Measurements from ENCODE around the gene CPA5. TPM values are rescaled to one million over a fixed set of nuclear protein-coding genes. Genes with fewer than 3 reads are reported as not detected.

Gene CPA5
- total RNA-seq, 1 donor from 2014 or later = not detected

GRCh38 chr7:130385600-130386066, 41.0 kb downstream of the CPA5 start:
- TF ChIP-seq CTCF (IDR thresholded peaks at IDR 0.05; ENCODE audit: insufficient read depth, low read length, poor library complexity, severe bottlenecking) = no peak
- no peaks in the 10 kb centered on the region for H3K36me3 ChIP-seq (ENCODE audit: control insufficient read depth, insufficient read depth, low read length)
- DNase-seq (ENCODE audit: low read depth) = no peak
- no peak overlapping the region for H3K4me3 ChIP-seq (ENCODE audit: low read depth, low read length)
- no peaks in the 10 kb centered on the region for H3K27me3 ChIP-seq (ENCODE audit: control insufficient read depth, insufficient read depth, low read length)

- H3K4me3 ChIP-seq (ENCODE audit: low read depth, low read length) = no peak overlapping the region
- no peak for TF ChIP-seq CTCF (IDR thresholded peaks at IDR 0.05; ENCODE audit: insufficient read depth, low read length, poor library complexity, severe bottlenecking)
- H3K36me3 ChIP-seq (ENCODE audit: control insufficient read depth, insufficient read depth, low read length) = no peaks in the 10 kb centered on the region
- no peak for DNase-seq (ENCODE audit: low read depth)
- H3K27me3 ChIP-seq (ENCODE audit: control insufficient read depth, insufficient read depth, low read length) = no peaks in the 10 kb centered on the region
Measured at GRCh38 chr7:130386876-130387275, 42.3 kb downstream of the CPA5 start.

- H3K27me3 ChIP-seq (ENCODE audit: control insufficient read depth, insufficient read depth, low read length) = no peaks in the 10 kb centered on the region
- H3K36me3 ChIP-seq (ENCODE audit: control insufficient read depth, insufficient read depth, low read length) = no peaks in the 10 kb centered on the region
- no peak for DNase-seq (ENCODE audit: low read depth)
- TF ChIP-seq CTCF (IDR thresholded peaks at IDR 0.05; ENCODE audit: insufficient read depth, low read length, poor library complexity, severe bottlenecking) = no peak
- H3K4me3 ChIP-seq (ENCODE audit: low read depth, low read length) = no peak overlapping the region
Measured at GRCh38 chr7:130387306-130387627, 42.7 kb downstream of the CPA5 start.

GRCh38 chr7:130387628-130388403, 43.2 kb downstream of the CPA5 start:
- Histone ChIP-seq H3K27me3 (ENCODE audit: control insufficient read depth, insufficient read depth, low read length) (no peaks in the 10 kb centered on the region), H3K4me3 (ENCODE audit: low read depth, low read length) (no peak overlapping the region), H3K36me3 (ENCODE audit: control insufficient read depth, insufficient read depth, low read length) (no peaks in the 10 kb centered on the region)
- DNase-seq (ENCODE audit: low read depth) = no peak
- TF ChIP-seq CTCF (IDR thresholded peaks at IDR 0.05; ENCODE audit: insufficient read depth, low read length, poor library complexity, severe bottlenecking) = no peak

- Histone ChIP-seq H3K27me3 (ENCODE audit: control insufficient read depth, insufficient read depth, low read length) (no peaks in the 10 kb centered on the region), H3K36me3 (ENCODE audit: control insufficient read depth, insufficient read depth, low read length) (no peaks in the 10 kb centered on the region), H3K4me3 (ENCODE audit: low read depth, low read length) (no peak overlapping the region)
- DNase-seq (ENCODE audit: low read depth) = no peak
- no peak for TF ChIP-seq CTCF (IDR thresholded peaks at IDR 0.05; ENCODE audit: insufficient read depth, low read length, poor library complexity, severe bottlenecking)
Measured at GRCh38 chr7:130388671-130389070, 44.1 kb downstream of the CPA5 start.

- Histone ChIP-seq H3K27me3 (ENCODE audit: control insufficient read depth, insufficient read depth, low read length) (no peaks in the 10 kb centered on the region), H3K4me3 (ENCODE audit: low read depth, low read length) (no peak overlapping the region), H3K36me3 (ENCODE audit: control insufficient read depth, insufficient read depth, low read length) (no peaks in the 10 kb centered on the region)
- DNase-seq (ENCODE audit: low read depth) = no peak
- no peak for TF ChIP-seq CTCF (IDR thresholded peaks at IDR 0.05; ENCODE audit: insufficient read depth, low read length, poor library complexity, severe bottlenecking)
Measured at GRCh38 chr7:130390486-130390885, 45.9 kb downstream of the CPA5 start.

Data from kidney epithelial cell (primary cell).